GM19455 (cell line): ENCODE data around the gene ZNF775.

Source experiments
- ATAC-seq: cut with Tn5 transposase; IDR thresholded peaks from one replicate; pipeline ENCODE4 v1.9.1; 2021; ENCODE audit not compliant: unreplicated experiment

Gene ZNF775

GRCh38 chr7:150432915-150433892 lies 54.1 kb downstream of the ZNF775 start:
- peak; percentile 38 for ATAC-seq

DNA sequence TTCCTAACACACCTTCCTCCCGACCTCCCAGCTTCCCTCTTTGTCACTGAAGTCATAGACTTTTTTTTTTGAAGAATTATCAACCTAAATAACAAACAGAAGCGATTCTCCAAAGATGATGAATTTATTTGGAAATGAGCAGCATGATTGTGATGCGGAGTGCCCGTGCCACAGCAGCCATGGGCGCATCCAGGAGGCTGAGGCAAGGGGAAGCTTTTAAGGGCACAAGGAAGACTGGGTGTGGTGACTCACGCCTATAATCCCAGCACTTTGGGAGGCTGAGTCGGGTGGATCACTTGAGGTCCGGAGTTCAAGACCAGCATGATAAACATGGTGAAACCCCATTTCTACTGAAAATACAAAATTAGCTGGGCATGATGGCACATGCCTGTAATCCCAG lies 55.1 kb downstream of the ZNF775 start:
- no peak for ATAC-seq

DNA sequence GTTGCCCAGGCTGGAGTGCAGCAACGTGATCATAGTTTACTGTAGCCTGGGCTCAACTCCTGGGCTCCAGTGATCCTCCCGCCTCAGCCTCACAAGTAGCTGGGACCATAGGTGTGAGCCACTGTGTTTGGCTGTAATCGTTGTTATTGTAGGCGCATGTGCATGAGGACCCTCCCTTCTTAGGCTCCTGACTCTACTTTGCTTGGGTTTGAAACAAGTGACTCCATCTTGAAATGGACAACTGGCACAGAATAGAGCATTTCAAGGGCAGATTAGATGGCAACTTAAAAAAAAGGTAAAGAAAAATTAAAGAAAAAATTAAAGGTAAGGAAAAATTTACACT lies 55.9 kb downstream of the ZNF775 start:
- ATAC-seq: no peak

DNA sequence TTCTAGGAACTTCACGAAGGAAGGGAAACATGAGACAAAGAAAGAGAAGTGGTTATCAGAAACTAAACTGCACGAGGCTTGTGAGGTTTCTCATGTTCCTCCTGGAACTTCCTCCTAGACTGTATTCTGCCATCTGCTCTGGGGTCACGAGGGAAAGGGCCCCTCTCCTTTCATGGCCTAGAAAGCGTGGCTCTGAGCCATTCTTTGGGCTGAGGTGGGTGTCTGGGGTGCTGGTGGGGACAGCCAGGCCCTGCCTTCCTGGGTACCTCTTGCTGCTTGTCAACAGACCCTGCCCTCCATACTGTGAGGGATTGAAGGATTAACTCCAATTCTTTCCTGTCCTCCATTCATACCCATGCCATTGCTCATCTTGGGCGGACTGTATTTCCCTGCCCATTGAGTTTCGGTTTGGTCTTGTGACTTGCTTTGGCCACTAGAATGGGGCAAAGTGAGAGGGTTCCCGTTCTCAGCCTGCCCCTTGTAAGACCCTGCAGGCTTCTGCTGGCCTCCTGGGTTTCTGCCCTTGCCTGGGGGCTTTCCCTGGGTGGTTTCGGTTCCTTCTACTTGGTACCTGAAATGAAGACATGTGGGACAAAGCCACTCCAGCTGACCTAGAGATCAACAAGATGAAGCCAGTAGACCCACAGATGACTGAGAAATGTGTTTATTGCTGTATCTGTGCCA lies 56.4 kb downstream of the ZNF775 start:
- ATAC-seq: peak; percentile 93

GRCh38 chr7:150439967-150440366 lies 60.8 kb downstream of the ZNF775 start:
- no peak for ATAC-seq

DNA sequence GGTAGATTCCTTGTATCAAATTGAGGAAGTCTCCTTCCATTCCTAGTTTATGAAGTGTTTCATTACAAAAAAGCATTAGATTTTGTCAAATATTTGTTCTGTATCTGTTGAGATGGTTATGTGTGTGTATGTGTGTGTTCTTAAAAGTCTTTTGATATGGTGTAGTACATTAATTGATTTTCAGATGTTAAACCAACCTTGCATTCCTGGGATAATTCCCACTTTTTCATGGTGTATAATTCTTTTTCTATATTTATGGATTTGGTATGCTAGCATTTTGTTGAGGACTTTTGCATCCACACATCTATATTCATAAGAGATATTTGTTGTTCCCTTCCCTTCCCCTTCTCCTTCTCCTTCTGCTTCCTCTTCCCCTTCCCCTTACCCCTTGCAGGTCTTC lies 62.4 kb downstream of the ZNF775 start:
- no peak for ATAC-seq

GRCh38 chr7:150442811-150443210 lies 63.7 kb downstream of the ZNF775 start:
- ATAC-seq: no peak

- ATAC-seq: no peak
These were observed 64.8 kb downstream of the ZNF775 start for GRCh38 chr7:150443793-150444540.

DNA sequence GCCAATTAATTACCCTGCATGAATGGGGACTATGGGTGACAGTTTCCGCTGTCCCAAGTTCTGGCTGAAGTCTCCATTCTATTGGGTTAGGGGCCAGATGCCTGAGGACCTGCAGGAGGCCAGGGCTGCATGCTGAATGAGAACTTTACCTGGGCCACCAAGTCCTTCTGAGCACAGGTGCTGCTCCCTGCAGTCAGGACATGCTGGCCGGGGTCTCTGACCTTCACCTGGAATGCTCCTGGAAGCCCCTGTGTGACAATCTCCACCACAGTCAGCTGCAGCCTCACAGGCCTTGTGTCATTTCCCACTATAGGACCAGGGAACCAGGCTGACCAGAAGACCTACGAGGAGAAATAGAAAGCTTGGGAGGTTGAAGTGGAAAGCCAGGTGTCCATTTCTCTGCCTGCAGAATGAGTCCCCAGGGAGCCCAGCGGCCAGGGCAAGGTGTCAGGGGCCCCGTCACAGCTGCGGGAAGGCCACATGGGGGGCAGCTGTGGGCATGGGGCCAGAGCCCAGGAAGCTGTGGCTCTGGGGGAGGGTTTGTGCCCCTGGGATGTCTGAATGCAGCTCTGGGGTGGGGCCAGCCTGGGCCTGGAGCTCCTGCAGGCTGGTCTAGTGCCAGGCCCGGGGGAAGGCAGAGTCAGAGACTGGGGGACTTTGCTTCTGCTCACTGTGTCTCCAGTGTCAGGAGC lies 65.7 kb downstream of the ZNF775 start:
- ATAC-seq: no peak

DNA sequence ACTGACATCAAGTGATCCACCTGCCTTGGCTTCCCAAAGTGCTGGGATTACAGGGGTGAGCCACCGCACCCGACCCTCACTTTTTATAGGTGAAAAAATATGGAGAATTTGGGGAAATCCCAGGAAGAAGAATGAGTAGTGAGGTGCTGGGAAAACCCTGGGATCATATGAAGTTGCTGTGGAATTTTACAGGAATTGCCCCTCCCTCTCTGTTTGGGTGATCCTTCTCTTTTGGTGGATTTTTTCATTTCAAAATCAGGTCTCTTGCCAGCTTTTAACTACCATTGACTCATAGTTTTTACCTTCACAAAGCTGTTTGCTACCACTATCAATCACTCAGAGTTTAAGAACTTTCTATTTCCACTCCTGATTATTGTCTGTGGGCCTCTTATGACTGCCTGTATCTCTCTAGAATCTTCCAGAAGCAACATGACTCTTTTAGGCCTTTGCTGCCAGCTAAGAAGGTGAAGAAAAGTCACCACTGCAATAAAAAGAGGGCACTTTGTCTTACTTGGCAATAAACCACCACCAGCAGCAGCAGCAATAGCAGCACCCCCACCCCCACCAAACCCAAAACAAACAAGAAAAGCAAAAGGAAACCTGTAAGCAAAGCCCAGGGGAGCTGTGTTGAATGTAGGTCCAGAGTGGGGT lies 67.3 kb downstream of the ZNF775 start:
- ATAC-seq: no peak
